ENCODE measurements around the gene SHROOM3.

DNA sequence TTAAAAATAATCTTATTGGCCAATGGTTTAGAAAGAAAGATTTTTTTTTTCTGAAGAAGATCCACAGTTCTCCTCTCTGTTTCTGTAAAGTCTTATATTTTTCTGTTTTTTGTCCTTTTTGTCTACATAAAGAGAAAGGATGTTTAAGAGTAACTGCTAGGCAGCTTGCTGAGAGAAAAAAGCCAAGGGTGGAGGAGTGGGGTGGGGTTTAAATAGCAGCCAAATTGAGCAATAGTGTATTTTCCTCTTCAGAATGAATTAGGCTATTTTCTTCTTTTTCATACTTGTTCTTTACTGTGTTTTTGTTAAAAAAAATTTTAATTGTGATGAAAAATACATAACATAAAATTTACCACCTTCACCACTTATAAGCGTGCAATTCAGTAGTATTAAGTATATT is 238.3 kb downstream of the SHROOM3 start:
- TF ChIP-seq POLR2A (IDR thresholded peaks at IDR 0.05) (no peak), POLR2AphosphoS5 (IDR thresholded peaks at IDR 0.05) (no peak), EP300 (IDR thresholded peaks at IDR 0.05) (no peak)
- TF ChIP-seq, protein P1, sequence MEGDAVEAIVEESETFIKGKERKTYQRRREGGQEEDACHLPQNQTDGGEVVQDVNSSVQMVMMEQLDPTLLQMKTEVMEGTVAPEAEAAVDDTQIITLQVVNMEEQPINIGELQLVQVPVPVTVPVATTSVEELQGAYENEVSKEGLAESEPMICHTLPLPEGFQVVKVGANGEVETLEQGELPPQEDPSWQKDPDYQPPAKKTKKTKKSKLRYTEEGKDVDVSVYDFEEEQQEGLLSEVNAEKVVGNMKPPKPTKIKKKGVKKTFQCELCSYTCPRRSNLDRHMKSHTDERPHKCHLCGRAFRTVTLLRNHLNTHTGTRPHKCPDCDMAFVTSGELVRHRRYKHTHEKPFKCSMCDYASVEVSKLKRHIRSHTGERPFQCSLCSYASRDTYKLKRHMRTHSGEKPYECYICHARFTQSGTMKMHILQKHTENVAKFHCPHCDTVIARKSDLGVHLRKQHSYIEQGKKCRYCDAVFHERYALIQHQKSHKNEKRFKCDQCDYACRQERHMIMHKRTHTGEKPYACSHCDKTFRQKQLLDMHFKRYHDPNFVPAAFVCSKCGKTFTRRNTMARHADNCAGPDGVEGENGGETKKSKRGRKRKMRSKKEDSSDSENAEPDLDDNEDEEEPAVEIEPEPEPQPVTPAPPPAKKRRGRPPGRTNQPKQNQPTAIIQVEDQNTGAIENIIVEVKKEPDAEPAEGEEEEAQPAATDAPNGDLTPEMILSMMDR (IDR thresholded peaks at IDR 0.05), result no peak
